ENCODE results near the gene DNAJC5. TPM values are rescaled to one million over a fixed set of nuclear protein-coding genes. Genes with fewer than 3 reads are reported as not detected.
A peak's percentile ranks its signal among the peaks of the same experiment; 100 is the strongest.

The DNAJC5 gene
- total RNA-seq, 1 experiment from 2014 or later = 45.0 TPM

DNA sequence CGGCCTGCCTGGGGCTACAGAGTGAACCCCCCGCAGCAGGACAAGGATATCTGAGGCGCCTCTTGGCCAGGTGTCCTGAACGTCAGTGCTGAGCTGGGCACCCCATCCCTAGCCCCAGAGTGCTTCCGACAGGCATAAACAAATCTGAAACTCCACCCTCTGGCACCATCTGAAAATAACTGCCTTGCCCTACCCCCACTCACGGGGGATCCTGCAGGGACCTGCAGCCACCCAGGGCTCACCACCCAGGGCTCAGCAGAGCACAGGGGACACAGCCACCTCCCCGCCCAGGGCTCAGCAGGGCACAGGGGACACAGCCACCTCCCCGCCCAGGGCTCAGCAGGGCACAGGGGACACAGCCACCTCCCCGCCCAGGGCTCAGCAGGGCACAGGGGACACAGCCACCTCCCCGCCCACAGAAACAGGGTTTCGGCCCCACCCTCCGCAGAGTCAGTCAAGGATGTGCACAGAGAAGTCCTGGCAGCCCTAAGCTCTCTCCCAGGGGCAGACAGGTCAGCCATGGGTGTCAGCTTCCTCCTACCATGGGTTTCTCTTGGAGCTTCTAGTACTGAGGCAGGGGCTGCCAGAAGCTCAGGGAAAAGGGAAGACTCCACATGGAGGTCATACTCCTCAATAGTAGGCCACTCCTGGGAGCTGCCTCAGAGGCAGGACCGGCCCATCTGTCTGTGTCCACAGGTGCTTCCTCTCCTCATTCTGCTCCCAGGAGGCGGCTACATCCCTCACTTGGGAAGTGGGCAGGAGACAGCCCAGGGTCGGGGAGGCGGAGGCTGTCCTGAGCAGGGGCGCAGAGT is 56.7 kb downstream of the DNAJC5 start:
- BruUV-seq (replicated peaks) = no TSS peak
- TF ChIP-seq, protein P1, sequence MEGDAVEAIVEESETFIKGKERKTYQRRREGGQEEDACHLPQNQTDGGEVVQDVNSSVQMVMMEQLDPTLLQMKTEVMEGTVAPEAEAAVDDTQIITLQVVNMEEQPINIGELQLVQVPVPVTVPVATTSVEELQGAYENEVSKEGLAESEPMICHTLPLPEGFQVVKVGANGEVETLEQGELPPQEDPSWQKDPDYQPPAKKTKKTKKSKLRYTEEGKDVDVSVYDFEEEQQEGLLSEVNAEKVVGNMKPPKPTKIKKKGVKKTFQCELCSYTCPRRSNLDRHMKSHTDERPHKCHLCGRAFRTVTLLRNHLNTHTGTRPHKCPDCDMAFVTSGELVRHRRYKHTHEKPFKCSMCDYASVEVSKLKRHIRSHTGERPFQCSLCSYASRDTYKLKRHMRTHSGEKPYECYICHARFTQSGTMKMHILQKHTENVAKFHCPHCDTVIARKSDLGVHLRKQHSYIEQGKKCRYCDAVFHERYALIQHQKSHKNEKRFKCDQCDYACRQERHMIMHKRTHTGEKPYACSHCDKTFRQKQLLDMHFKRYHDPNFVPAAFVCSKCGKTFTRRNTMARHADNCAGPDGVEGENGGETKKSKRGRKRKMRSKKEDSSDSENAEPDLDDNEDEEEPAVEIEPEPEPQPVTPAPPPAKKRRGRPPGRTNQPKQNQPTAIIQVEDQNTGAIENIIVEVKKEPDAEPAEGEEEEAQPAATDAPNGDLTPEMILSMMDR (IDR thresholded peaks at IDR 0.05; ENCODE audit: unreplicated experiment) = no peak
- no peaks in the 10 kb centered on the region for H3K27me3 Mint-ChIP-seq (ENCODE audit: insufficient read depth, unreplicated experiment)

DNA sequence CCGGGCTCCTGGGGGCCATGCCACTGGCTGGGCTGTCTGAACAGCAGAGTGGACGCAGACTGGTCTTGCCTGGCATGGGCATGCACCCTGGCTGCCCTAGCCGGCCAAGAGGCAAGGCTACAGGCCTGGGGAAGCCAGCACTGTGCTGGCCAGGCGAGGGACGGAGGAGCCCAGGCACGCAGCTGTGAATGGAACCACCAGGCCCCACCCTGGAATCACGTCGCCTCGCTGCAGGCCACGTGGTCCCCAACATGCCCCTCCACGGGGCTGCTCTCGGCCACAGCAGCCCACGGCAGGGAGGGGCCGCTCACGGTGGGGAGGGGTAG is 57.2 kb downstream of the DNAJC5 start:
- DNase-seq (ENCODE audit: unreplicated experiment) = no peak
- no peaks in the 10 kb centered on the region for H3K27me3 Mint-ChIP-seq (ENCODE audit: insufficient read depth, unreplicated experiment)
- no peak overlapping the region for H3K4me3 Mint-ChIP-seq (ENCODE audit: unreplicated experiment)
- H3K9me3 Mint-ChIP-seq (ENCODE audit: unreplicated experiment) = no peaks in the 10 kb centered on the region
- peaks cover 8% of the 10 kb centered on the region for H3K36me3 Mint-ChIP-seq (ENCODE audit: insufficient read depth, unreplicated experiment)
- no peak overlapping the region for H3K27ac Mint-ChIP-seq (ENCODE audit: low read depth, unreplicated experiment)
- ChIA-PET CTCF (interaction anchor here (0.6 to 1.2 kb wide), 2 partner anchors 85 to 415 kb away, joined by 3 to 5 read pairs; no protein-coding TSS in a partner anchor), POLR2A (interaction anchor here (0.5 to 1.5 kb wide), 3 partner anchors 21 to 244 kb away, joined by 3 to 5 read pairs (median 3); partner anchors contain the start of genes ARFRP1, PRPF6 and ZGPAT)
- TF ChIP-seq, protein P1 (IDR thresholded peaks at IDR 0.05; ENCODE audit: unreplicated experiment) = no peak
- intact Hi-C loops (cut with micrococcal nuclease) = no loop called here
- H3K4me1 Mint-ChIP-seq (ENCODE audit: insufficient read depth, unreplicated experiment) = peaks cover 22% of the 10 kb centered on the region
- BruUV-seq (replicated peaks) = no TSS peak

More for the DNA sequence above, 56.7 kb downstream of the DNAJC5 start:
- Mint-ChIP-seq H3K4me1 (ENCODE audit: insufficient read depth, unreplicated experiment) (peaks cover 22% of the 10 kb centered on the region), H3K27ac (ENCODE audit: low read depth, unreplicated experiment) (no peak overlapping the region), H3K9me3 (ENCODE audit: unreplicated experiment) (no peaks in the 10 kb centered on the region), H3K36me3 (ENCODE audit: insufficient read depth, unreplicated experiment) (peaks cover 8% of the 10 kb centered on the region), H3K4me3 (ENCODE audit: unreplicated experiment) (no peak overlapping the region)
- POLR2A ChIA-PET = interaction anchor here (0.8 to 1.5 kb wide), 4 partner anchors 20 to 244 kb away, joined by 3 to 5 read pairs (median 4); partner anchors contain the start of genes ARFRP1 and PRPF6
- CTCF ChIA-PET = interaction anchor here (0.6 to 1.2 kb wide), 4 partner anchors 20 to 414 kb away, joined by 3 to 5 read pairs (median 4); no protein-coding TSS in a partner anchor
- intact Hi-C loops (cut with micrococcal nuclease) = no loop called here
- no peak for DNase-seq (ENCODE audit: unreplicated experiment)

DNA sequence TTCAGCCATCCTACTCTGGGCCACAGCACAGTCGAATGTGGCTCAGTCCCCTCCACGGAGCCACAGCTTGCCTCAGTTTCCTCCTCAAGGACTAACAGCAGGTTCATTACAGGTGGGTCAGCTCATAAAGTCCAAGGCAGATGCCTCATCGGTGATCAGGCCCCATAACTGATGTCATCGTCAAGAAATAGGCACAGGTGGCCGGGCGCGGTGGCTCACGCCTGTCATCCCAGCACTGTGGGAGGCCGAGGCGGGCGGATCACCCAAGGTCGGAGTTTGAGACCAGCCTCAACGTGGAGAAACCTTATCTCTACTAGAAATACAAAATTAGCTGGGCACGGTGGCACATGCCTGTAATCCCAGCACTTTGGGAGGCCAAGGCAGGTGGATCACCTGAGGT is 57.8 kb downstream of the DNAJC5 start:
- no peaks in the 10 kb centered on the region for H3K27me3 Mint-ChIP-seq (ENCODE audit: insufficient read depth, unreplicated experiment)
- CTCF ChIA-PET = interaction anchor here (0.9 to 1.2 kb wide), 2 partner anchors 320 to 415 kb away, joined by 3 to 5 read pairs; no protein-coding TSS in a partner anchor
- H3K27ac Mint-ChIP-seq (ENCODE audit: low read depth, unreplicated experiment) = no peak overlapping the region
- TF ChIP-seq, protein P1 (IDR thresholded peaks at IDR 0.05; ENCODE audit: unreplicated experiment) = no peak
- H3K36me3 Mint-ChIP-seq (ENCODE audit: insufficient read depth, unreplicated experiment) = peaks cover 8% of the 10 kb centered on the region
- no peaks in the 10 kb centered on the region for H3K9me3 Mint-ChIP-seq (ENCODE audit: unreplicated experiment)
- DNase-seq (ENCODE audit: unreplicated experiment) = no peak
- peaks cover 22% of the 10 kb centered on the region for H3K4me1 Mint-ChIP-seq (ENCODE audit: insufficient read depth, unreplicated experiment)
- intact Hi-C loops (cut with micrococcal nuclease) = no loop called here
- POLR2A ChIA-PET = interaction anchor here (0.5 to 2.8 kb wide), 2 partner anchors 42 to 245 kb away, joined by 3 to 8 read pairs; partner anchors contain the start of genes ARFRP1 and ZGPAT
- BruUV-seq (replicated peaks) = no TSS peak
- no peak overlapping the region for H3K4me3 Mint-ChIP-seq (ENCODE audit: unreplicated experiment)

DNA sequence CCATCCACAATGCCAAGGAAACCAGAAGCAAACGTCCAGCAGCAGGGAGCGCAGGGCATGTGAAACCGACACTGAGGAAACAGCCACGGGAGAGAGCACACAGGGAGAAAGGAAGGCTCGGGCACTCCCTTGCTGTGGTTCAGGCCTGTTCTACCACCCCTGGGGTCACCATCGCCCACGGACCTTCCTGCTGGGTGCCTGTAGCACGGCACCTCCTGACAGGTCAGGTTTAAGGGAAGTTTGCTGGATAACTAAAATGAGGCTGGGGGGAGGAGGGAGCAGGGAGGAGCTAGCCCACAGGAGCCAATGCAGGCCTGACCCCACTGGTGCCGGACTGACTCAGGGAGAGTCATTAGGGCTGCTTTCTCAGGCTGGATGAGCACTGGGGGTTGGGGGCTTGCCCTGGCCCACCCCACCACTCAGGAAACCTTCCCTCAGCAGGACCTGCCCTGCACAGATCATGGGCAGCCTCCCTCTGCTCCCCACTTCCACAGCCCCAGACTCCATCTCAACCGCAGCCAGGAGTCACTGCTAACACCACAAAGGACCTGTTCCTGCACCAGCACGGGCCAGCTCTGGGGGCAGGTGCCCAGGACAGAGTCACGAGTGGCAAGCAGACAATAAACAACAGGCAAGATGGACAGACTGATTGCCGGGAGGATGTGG is 59.0 kb downstream of the DNAJC5 start:
- ChIA-PET CTCF (interaction anchor here (1.1 to 2.5 kb wide), 5 partner anchors 20 to 251 kb away, joined by 3 to 12 read pairs (median 9); partner anchors contain the start of gene PRPF6), POLR2A (interaction anchor here (1.3 to 3.7 kb wide), 6 partner anchors 9 to 296 kb away, joined by 3 to 74 read pairs (median 10); partner anchors contain the start of genes PRPF6, RTEL1 and TPD52L2)
- TF ChIP-seq, protein P1 (IDR thresholded peaks at IDR 0.05; ENCODE audit: unreplicated experiment) = no peak
- Mint-ChIP-seq H3K4me1 (ENCODE audit: insufficient read depth, unreplicated experiment) (peaks cover 24% of the 10 kb centered on the region), H3K4me3 (ENCODE audit: unreplicated experiment) (peak overlapping the region; percentile 74), H3K36me3 (ENCODE audit: insufficient read depth, unreplicated experiment) (peaks cover 13% of the 10 kb centered on the region), H3K9me3 (ENCODE audit: unreplicated experiment) (no peaks in the 10 kb centered on the region), H3K27ac (ENCODE audit: low read depth, unreplicated experiment) (no peak overlapping the region), H3K27me3 (ENCODE audit: insufficient read depth, unreplicated experiment) (no peaks in the 10 kb centered on the region)
- intact Hi-C loops (cut with micrococcal nuclease) = no loop called here
- no TSS peak for BruUV-seq (replicated peaks)
- DNase-seq (ENCODE audit: unreplicated experiment) = no peak

All from MCF 10A (cell line).